GM12878 (cell line): Measurements from ENCODE around the gene ADCY5. TPM values are rescaled to one million over a fixed set of nuclear protein-coding genes. Genes with fewer than 3 reads are reported as not detected.

ENCODE experiments used
- ATAC-seq: fragments of 200-7000 bp; cut with Tn5 transposase; 3 replicates; pipeline ENCODE4 v1.9.1; 2020; ENCODE audit warnings: mild to moderate bottlenecking, moderate library complexity
- BruUV-seq: library from RNA; stranded (reverse); fragments of 400-500 nt; replicated peaks from 2 replicates; lab custom pipeline; 2021; lab: Mats Ljungman, UMichigan
- CTCF ChIA-PET: fragments of 300-600 bp; sonication (Branson Sonifier 250); formaldehyde crosslinking; extraction: SDS; loops from one replicate; lab custom pipeline; 2021; ENCODE audit warnings: inconsistent platforms; lab: Yijun Ruan, JAX
- POLR2A ChIA-PET: fragments of 350-600 bp; formaldehyde crosslinking; extraction: SDS; loops from one replicate; lab custom pipeline; 2021; ENCODE audit warnings: inconsistent platforms; lab: Charles Lee
- RAD21 ChIA-PET: fragments of 300-600 bp; sonication (Branson Sonifier 250); formaldehyde crosslinking; loops from one replicate; lab custom pipeline; 2023; ENCODE audit warnings: antibody characterized with exemption; ENCODE audit not compliant: unreplicated experiment; lab: Charles Lee
- SMC1A ChIA-PET: fragments of 300-600 bp; sonication (Branson Sonifier 250); formaldehyde crosslinking; loops from one replicate; lab custom pipeline; 2023; ENCODE audit not compliant: unreplicated experiment, uncharacterized antibody; lab: Charles Lee
- DNase-seq: peaks from one replicate; pipeline ENCODE4 v3.0.0-alpha.2; 2011; ENCODE audit warnings: low read depth, low spot score
- FAIRE-seq: peaks from 3 replicates; lab custom pipeline; 2011; peaks lifted over from hg19 to GRCh38; lab: Jason Lieb, UNC
- H2AFZ ChIP-seq: 2 replicates; pipeline ENCODE4 v1.6.0; 2011; ENCODE audit warnings: low read depth, low read length, control low read depth; ENCODE audit not compliant: control insufficient read depth
- H3K27ac ChIP-seq: 2 replicates; pipeline ENCODE4 v1.5.1; 2011; ENCODE audit warnings: control low read depth; ENCODE audit not compliant: control insufficient read depth, insufficient read depth
- H3K27me3 ChIP-seq, 2 experiments: replicated peaks in 1 of 2; 2 replicates each; pipeline versions ENCODE4 v1.6.0 to v1.6.1; 2011; ENCODE audit warnings: low read length in 1 of 2; ENCODE audit not compliant: control insufficient read depth in 2 of 2, insufficient read depth in 2 of 2
- H3K36me3 ChIP-seq, 2 experiments: 2 replicates each; pipeline ENCODE4 v1.5.1; 2011; ENCODE audit warnings: low read length in 1 of 2; ENCODE audit not compliant: control insufficient read depth in 2 of 2, insufficient read depth in 2 of 2
- H3K4me1 ChIP-seq: 2 replicates; pipeline ENCODE4 v1.6.1; 2011; ENCODE audit warnings: mild to moderate bottlenecking, low read length, moderate library complexity, mixed read lengths; ENCODE audit not compliant: control insufficient read depth, insufficient read depth
- H3K4me2 ChIP-seq: 2 replicates; pipeline ENCODE4 v1.6.0; 2011; ENCODE audit warnings: control low read depth; ENCODE audit not compliant: control insufficient read depth, insufficient read depth
- H3K4me3 ChIP-seq: fragments of 200-600 bp; sonication (generic); 2 replicates; pipeline ENCODE4 v1.5.1; 2016
- H3K79me2 ChIP-seq: 2 replicates; pipeline ENCODE4 v1.6.0; 2011; ENCODE audit warnings: low read length; ENCODE audit not compliant: control insufficient read depth, insufficient read depth
- H3K9ac ChIP-seq: 2 replicates; pipeline ENCODE4 v1.8.0; 2011; ENCODE audit warnings: low read length, control low read depth, mixed read lengths; ENCODE audit not compliant: control insufficient read depth, insufficient read depth
- H3K9me3 ChIP-seq: replicated peaks from 3 replicates; pipeline ENCODE4 v1.5.1; 2011; ENCODE audit warnings: mild to moderate bottlenecking, low read length; ENCODE audit not compliant: control insufficient read depth, insufficient read depth
- H4K20me1 ChIP-seq: 2 replicates; pipeline ENCODE4 v1.6.0; 2011; ENCODE audit not compliant: control insufficient read depth, insufficient read depth
- BACH1 ChIP-seq: fragments of 450-650 bp; IDR thresholded peaks from 2 replicates; pipeline ENCODE4 v1.6.1; 2017; ENCODE audit warnings: mild to moderate bottlenecking, borderline replicate concordance
- CHD2 ChIP-seq: IDR thresholded peaks from 2 replicates; pipeline ENCODE4 v1.6.1; 2011; ENCODE audit warnings: low read depth, low read length, improper control_type of control experiment, borderline replicate concordance
- EP300 ChIP-seq, 2 experiments: fragments of 150-350 bp in 1 of 2; IDR thresholded peaks; 2 replicates each; pipeline ENCODE4 v1.6.1; 2011 to 2012; ENCODE audit warnings: low read depth in 2 of 2, low read length in 2 of 2, borderline replicate concordance in 1 of 2, improper control_type of control experiment in 1 of 2, inconsistent platforms in 1 of 2; ENCODE audit not compliant: control insufficient read depth in 1 of 2
- PAX5 ChIP-seq: IDR thresholded peaks from 2 replicates; pipeline ENCODE4 v1.6.1; 2011; ENCODE audit warnings: low read depth, low read length, borderline replicate concordance
- POLR2AphosphoS2 ChIP-seq: IDR thresholded peaks from 2 replicates; pipeline ENCODE4 v1.6.1; 2011; ENCODE audit warnings: low read depth, mild to moderate bottlenecking, low read length, improper control_type of control experiment, moderate library complexity
- POLR2AphosphoS5 ChIP-seq: IDR thresholded peaks from 2 replicates; pipeline ENCODE4 v1.6.1; 2011; ENCODE audit warnings: mild to moderate bottlenecking, low read length, inconsistent platforms
- REST ChIP-seq: IDR thresholded peaks from 2 replicates; pipeline ENCODE4 v1.6.1; 2012; ENCODE audit warnings: mild to moderate bottlenecking, low read depth, low read length
- STAT3 ChIP-seq: IDR thresholded peaks from 2 replicates; pipeline ENCODE4 v1.6.1; 2011; ENCODE audit warnings: low read depth, low read length, improper control_type of control experiment
- SUPT20H ChIP-seq: IDR thresholded peaks from 2 replicates; pipeline ENCODE4 v1.6.1; 2011; ENCODE audit warnings: low read depth, mild to moderate bottlenecking, low read length, moderate library complexity, borderline replicate concordance; ENCODE audit not compliant: control insufficient read depth
- WGBS: methylation state at CpG from one replicate; pipeline ENCODE4 v1.1.6; 2016; ENCODE audit warnings: low lambda C conversion rate; ENCODE audit not compliant: insufficient replicate concordance, insufficient coverage; ENCODE audit errors: missing lambda C conversion rate; 5-methylcytosine and 5-hydroxymethylcytosine counted together
- in situ Hi-C: fragments of 300-500 bp; cut with MboI; formaldehyde crosslinking; loops from 9 replicates; pipeline ENCODE4 v1.14.3; 2018; ENCODE audit warnings: mixed read lengths
- intact Hi-C: fragments of 100-400 bp; cut with micrococcal nuclease; formaldehyde crosslinking; loops from one replicate; pipeline ENCODE4 v1.14.2; 2022; ENCODE audit not compliant: unreplicated experiment
- polyA plus RNA-seq, 11 experiments: library from polyadenylated mRNA; depleted of rRNA in 4 of 11; unstranded in 6 of 11; stranded (reverse) in 5 of 11; fragments of >200 nt; fragmentation: Nextera tagmentation in 4 of 11; fragmentation: Illumina TruSeq in 1 of 11; extraction: Ambion mirVana in 4 of 11; extraction: Trizol in 1 of 11; gene quantifications; 1 replicate in 1 of 11; 2 replicates in 10 of 11; pipeline versions ENCODE4 v1.2.1 to v1.2.3, GENCODE V29; 2011 to 2016; ENCODE audit warnings: inconsistent platforms in 2 of 11, missing spikeins in 2 of 11, low read depth in 1 of 11
- total RNA-seq, 4 experiments: library from RNA; depleted of rRNA in 3 of 4; stranded (reverse); fragments of >200 nt in 3 of 4; fragmentation: Illumina TruSeq in 1 of 4; extraction: Trizol in 1 of 4; gene quantifications; 2 replicates each; pipeline versions ENCODE4 v1.2.1 to v1.2.3, GENCODE V29; 2013 to 2021

Gene ADCY5
- total and polyA plus RNA-seq, 10 of the 15 experiments (the other 5 are each of a cell fraction or from before 2014, with no cell fraction given) = under 0.01 to 0.24 (median 0.02) TPM; not detected in 4

- ChIA-PET POLR2A (no interaction called here), RAD21 (no interaction called here), SMC1A (interaction anchor here (0.9 kb wide), 1 partner anchor 109 kb away, joined by 3 read pairs; no protein-coding TSS in a partner anchor), CTCF (no interaction called here)
- H3K4me1 ChIP-seq = no peaks in the 10 kb centered on the region
- H3K9me3 ChIP-seq = no peaks in the 10 kb centered on the region
- no peak overlapping the region for H3K9ac ChIP-seq
- peaks cover 1 to 14% of the 10 kb centered on the region in 2 experiments for H3K27me3 ChIP-seq
- TF ChIP-seq CHD2 = no peak
- TF ChIP-seq SUPT20H = no peak
- TF ChIP-seq POLR2AphosphoS2 = no peak
- TF ChIP-seq REST = no peak
- no peak for TF ChIP-seq BACH1
- no peak for TF ChIP-seq STAT3
- TF ChIP-seq PAX5 = no peak
- TF ChIP-seq POLR2AphosphoS5 = no peak
- no peak for TF ChIP-seq EP300 (IDR thresholded peaks at IDR 0.05; ENCODE audit: borderline replicate concordance in 1 of 2, control insufficient read depth in 1 of 2, low read depth in 2 of 2, low read length in 2 of 2)
- no peak for DNase-seq
- no peaks in the 10 kb centered on the region for H3K36me3 ChIP-seq
- WGBS = 47% methylated on average over 26 of the region's 33 CpGs
- H4K20me1 ChIP-seq = no peaks in the 10 kb centered on the region
- H3K27ac ChIP-seq = no peak overlapping the region
- H3K4me3 ChIP-seq = no peak overlapping the region
- ATAC-seq = no peak
- H3K79me2 ChIP-seq = no peaks in the 10 kb centered on the region
- intact Hi-C loops (loop anchor here (5.0 kb wide), 1 partner anchor 107 kb away; no protein-coding TSS in a partner anchor), in situ Hi-C loops (no loop called here)
- 0 out of 2 replicates have a peak overlapping the region, but pooled peaks have one; percentile 25 for H3K4me2 ChIP-seq
- no TSS peak for BruUV-seq
- no peak overlapping the region for H2AFZ ChIP-seq
- FAIRE-seq = no peak
Measured at GRCh38 chr3:123449997-123450604, 1.2 kb upstream of the ADCY5 start.
